ENCODE measurements around the gene ARHGAP9.
A peak's percentile ranks its signal among the peaks of the same experiment; 100 is the strongest.

The ARHGAP9 gene

DNA sequence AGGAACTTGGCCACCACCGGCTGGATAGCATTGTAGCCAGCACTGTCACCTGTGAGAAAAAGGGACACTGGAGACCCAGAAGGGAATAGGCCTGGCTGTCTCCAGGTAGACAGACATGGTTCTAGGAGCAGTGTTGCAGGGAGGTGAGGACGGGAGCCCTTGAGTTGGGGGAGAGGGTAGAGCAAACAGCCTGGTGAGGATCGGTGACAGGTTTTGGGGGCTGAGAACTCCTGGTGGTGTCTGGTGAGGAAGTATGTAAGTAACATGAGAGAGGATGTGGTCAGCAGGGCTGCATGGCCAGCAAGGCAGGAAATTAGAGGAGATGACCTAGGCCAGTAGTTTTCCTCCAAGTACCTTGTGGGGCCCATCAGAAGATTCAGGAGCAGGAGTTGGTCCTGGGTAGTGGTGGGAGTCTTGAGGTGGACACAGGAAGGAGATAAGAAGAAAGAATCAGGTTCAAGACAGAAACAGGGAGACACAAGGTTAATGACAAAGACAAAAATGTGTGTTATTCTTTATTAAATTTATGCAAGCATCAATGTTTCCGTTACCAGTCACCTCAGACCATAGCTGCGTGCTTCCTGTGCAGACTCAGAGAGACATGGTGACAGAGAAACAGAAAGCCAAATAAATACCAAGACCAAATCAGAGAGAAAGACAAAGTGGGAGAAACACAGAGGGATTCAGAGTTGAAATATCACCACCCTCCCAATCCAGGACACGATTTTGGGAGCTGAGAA lies at the start of gene ARHGAP9:
Gene ARHGAP9 (minus strand): TSS at position 491 of the 740 bp plus-strand sequence. CDS start 460 bp downstream, at position 31.
- Mint-ChIP-seq H3K4me1 (ENCODE audit: low read depth) (peaks cover 67% of the 10 kb centered on the region), H3K27me3 (no peaks in the 10 kb centered on the region), H3K36me3 (ENCODE audit: low read depth) (peaks cover 50% of the 10 kb centered on the region), H3K9me3 (no peaks in the 10 kb centered on the region), H3K4me3 (peak within 1 kb of the TSS; percentile 91), H3K27ac (peak within 1 kb of the TSS; percentile 99)
- peak; percentile 68 for DNase-seq

GRCh38 chr12:57528831-57529555 lies 49.3 kb upstream of the ARHGAP9 start:
- H3K36me3 Mint-ChIP-seq (ENCODE audit: low read depth), result peaks cover 95% of the 10 kb centered on the region
- peaks cover 14% of the 10 kb centered on the region for H3K4me1 Mint-ChIP-seq (ENCODE audit: low read depth)
- H3K27ac Mint-ChIP-seq, result peak overlapping the region; percentile 65
- H3K4me3 Mint-ChIP-seq, result no peak overlapping the region
- H3K27me3 Mint-ChIP-seq, result no peaks in the 10 kb centered on the region
- DNase-seq, result no peak
- H3K9me3 Mint-ChIP-seq, result no peaks in the 10 kb centered on the region

DNA sequence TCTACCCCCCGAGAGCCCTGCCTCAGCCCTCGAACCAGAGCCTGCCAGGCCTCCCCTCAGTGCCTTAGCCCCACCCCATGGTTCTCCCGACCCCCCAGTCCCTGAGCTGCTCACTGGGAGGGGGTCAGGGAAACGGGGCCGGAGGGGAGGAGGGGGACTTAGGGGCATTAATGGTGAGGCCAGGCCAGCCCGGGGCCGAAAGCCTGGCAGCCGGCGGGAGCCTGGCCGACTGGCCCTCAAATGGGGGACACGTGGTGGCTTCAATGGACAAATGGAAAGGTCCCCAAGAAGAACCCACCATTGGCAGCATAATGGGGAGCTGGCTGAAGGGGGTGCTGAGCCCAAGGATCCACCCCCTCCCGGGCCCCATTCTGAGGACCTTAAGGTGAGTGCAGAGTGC lies 48.5 kb upstream of the ARHGAP9 start:
- Mint-ChIP-seq H3K36me3 (ENCODE audit: low read depth) (peaks cover 95% of the 10 kb centered on the region), H3K27me3 (no peaks in the 10 kb centered on the region), H3K27ac (peak overlapping the region; percentile 65), H3K9me3 (no peaks in the 10 kb centered on the region), H3K4me1 (ENCODE audit: low read depth) (peaks cover 22% of the 10 kb centered on the region), H3K4me3 (no peak overlapping the region)
- DNase-seq, result no peak

DNA sequence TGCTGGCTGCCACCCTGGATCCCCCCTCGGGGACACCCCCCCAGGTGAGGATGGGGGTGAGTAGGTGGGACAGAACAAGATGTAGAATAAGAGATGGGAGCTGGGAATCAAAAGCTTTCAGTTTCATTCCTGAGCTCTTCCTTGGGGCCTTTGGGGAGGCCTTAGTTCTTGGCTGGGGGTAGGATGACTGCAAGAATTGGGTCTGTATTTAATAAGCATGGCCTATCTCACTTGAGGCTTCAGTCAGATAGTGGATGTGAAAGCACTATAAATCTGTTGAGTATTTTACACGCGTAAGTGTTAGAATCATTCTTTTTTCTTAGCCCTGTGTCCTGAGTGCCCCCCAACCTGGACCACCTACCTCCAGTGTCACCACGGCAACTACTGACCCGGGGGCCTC lies 47.5 kb upstream of the ARHGAP9 start:
- Mint-ChIP-seq H3K9me3 (no peaks in the 10 kb centered on the region), H3K27ac (peak overlapping the region; percentile 72), H3K4me3 (no peak overlapping the region), H3K4me1 (ENCODE audit: low read depth) (peaks cover 25% of the 10 kb centered on the region), H3K36me3 (ENCODE audit: low read depth) (peaks cover 86% of the 10 kb centered on the region), H3K27me3 (no peaks in the 10 kb centered on the region)
- no peak for DNase-seq

DNA sequence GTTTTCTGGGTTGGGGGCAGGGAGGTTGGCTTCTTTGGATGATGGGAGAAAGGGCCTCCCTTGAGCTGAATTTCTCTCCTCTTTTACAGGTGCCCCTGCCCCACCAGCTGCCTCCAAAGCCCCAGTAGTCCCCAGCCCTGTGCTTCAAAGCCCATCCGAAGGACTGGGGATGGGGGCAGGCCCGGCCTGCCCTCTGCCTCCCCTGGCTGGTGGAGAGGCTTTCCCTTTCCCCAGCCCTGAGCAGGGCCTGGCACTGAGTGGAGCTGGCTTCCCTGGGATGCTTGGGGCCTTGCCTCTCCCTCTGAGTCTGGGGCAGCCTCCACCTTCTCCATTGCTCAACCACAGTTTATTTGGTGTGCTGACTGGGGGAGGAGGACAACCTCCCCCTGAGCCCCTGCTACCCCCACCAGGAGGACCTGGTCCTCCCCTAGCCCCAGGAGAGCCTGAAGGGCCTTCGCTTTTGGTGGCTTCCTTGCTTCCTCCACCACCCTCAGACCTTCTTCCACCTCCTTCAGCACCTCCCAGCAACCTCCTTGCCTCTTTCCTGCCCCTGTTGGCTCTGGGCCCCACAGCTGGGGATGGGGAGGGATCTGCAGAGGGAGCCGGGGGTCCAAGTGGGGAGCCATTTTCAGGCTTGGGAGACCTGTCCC lies 46.9 kb upstream of the ARHGAP9 start:
- peaks cover 81% of the 10 kb centered on the region for H3K36me3 Mint-ChIP-seq (ENCODE audit: low read depth)
- no peaks in the 10 kb centered on the region for H3K9me3 Mint-ChIP-seq
- no peaks in the 10 kb centered on the region for H3K27me3 Mint-ChIP-seq
- no peak overlapping the region for H3K4me3 Mint-ChIP-seq
- peaks cover 31% of the 10 kb centered on the region for H3K4me1 Mint-ChIP-seq (ENCODE audit: low read depth)
- H3K27ac Mint-ChIP-seq, result peak overlapping the region; percentile 72
- DNase-seq, result no peak

DNA sequence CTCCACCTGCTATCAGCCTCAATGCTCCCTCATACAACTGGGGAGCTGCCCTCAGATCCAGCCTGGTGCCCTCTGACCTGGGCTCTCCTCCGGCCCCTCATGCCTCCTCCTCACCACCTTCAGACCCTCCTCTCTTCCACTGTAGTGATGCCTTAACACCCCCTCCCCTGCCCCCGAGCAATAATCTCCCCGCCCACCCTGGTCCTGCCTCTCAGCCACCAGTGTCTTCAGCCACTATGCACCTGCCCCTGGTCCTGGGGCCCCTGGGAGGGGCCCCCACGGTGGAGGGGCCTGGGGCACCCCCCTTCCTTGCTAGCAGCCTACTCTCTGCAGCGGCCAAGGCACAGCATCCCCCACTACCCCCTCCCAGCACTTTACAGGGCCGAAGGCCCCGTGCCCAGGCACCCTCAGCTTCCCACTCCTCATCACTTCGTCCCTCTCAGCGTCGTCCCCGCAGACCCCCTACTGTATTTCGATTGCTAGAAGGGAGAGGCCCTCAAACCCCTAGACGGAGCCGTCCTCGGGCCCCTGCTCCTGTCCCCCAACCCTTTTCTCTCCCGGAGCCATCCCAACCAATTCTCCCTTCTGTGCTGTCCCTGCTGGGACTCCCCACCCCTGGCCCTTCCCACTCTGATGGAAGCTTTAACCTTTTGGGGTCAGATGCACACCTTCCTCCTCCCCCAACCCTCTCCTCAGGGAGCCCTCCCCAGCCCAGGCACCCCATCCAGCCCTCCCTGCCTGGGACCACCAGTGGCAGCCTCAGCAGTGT lies 46.1 kb upstream of the ARHGAP9 start:
- Mint-ChIP-seq H3K27me3 (no peaks in the 10 kb centered on the region), H3K4me3 (no peak overlapping the region), H3K27ac (peak overlapping the region; percentile 29), H3K36me3 (ENCODE audit: low read depth) (peaks cover 73% of the 10 kb centered on the region), H3K4me1 (ENCODE audit: low read depth) (peaks cover 39% of the 10 kb centered on the region), H3K9me3 (no peaks in the 10 kb centered on the region)
- DNase-seq, result no peak

GRCh38 chr12:57524814-57525614 lies 45.3 kb upstream of the ARHGAP9 start:
- Mint-ChIP-seq H3K4me1 (ENCODE audit: low read depth) (peaks cover 39% of the 10 kb centered on the region), H3K4me3 (peak overlapping the region; percentile 91), H3K27me3 (no peaks in the 10 kb centered on the region), H3K27ac (peak overlapping the region; percentile 93), H3K36me3 (ENCODE audit: low read depth) (peaks cover 68% of the 10 kb centered on the region), H3K9me3 (no peaks in the 10 kb centered on the region)
- DNase-seq, result no peak

GRCh38 chr12:57523706-57524614 lies 44.3 kb upstream of the ARHGAP9 start:
- H3K4me3 Mint-ChIP-seq, result peak overlapping the region; percentile 91
- H3K27ac Mint-ChIP-seq, result peak overlapping the region; percentile 93
- H3K36me3 Mint-ChIP-seq (ENCODE audit: low read depth), result peaks cover 70% of the 10 kb centered on the region
- H3K9me3 Mint-ChIP-seq, result no peaks in the 10 kb centered on the region
- H3K4me1 Mint-ChIP-seq (ENCODE audit: low read depth), result peaks cover 44% of the 10 kb centered on the region
- no peaks in the 10 kb centered on the region for H3K27me3 Mint-ChIP-seq
- no peak for DNase-seq

- peak overlapping the region; percentile 91 for H3K4me3 Mint-ChIP-seq
- H3K4me1 Mint-ChIP-seq (ENCODE audit: low read depth), result peaks cover 53% of the 10 kb centered on the region
- H3K36me3 Mint-ChIP-seq (ENCODE audit: low read depth), result peaks cover 70% of the 10 kb centered on the region
- no peaks in the 10 kb centered on the region for H3K9me3 Mint-ChIP-seq
- no peak for DNase-seq
- H3K27ac Mint-ChIP-seq, result peak overlapping the region; percentile 93
- H3K27me3 Mint-ChIP-seq, result no peaks in the 10 kb centered on the region
These were observed 43.4 kb upstream of the ARHGAP9 start for GRCh38 chr12:57522887-57523705.

DNA sequence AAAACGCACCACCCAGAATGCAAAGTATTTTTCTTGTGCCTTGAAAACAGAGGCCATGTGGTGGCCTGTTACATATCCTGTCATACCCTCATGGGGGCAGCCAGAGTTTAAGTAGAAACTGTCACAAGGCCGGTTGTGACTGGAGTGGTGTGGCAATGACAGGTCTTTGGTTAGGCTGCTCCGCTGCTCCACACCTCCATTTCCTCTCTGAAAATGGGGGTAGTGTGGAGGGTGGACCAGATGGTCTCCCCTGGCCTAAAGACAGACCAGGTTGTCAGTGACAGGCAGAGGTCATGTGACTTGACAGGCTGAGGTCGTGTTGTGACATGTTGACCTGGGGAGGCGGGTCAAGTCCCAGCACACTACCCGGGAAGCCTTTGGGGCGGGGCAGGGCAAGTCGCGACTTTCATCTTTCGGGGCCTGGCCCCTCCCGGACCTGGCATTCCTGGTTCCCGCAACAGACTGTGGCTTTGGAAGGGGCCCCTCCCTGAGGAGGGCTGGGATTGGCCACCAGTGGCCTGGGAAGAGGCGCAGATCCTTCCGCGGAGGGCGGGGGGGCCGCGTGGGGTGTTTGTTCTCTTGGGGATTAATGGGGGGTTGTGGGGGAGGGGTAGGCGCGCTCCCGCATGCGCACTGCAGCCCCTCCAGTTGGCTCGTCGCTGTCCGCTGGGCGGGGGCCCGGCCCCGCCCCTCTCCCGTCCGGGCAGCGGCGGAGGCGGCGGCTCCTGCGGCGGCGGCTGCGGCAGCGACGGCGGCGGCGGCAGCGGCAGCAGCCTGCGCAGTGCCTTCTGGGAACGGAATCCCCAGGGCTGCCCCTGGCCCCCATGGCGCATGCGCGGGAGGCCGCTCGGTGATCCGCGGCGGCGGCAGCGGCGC lies 42.6 kb upstream of the ARHGAP9 start, which contains the start of gene MBD6:
Gene MBD6 (plus strand): TSS at position 814 of the 876 bp plus-strand sequence. CDS start 1,480 bp downstream, outside the sequence.
- H3K4me3 Mint-ChIP-seq, result peak within 1 kb of the TSS; percentile 94
- DNase-seq, result peak; percentile 93
- peaks cover 71% of the 10 kb centered on the region for H3K36me3 Mint-ChIP-seq (ENCODE audit: low read depth)
- no peaks in the 10 kb centered on the region for H3K27me3 Mint-ChIP-seq
- H3K4me1 Mint-ChIP-seq (ENCODE audit: low read depth), result peaks cover 61% of the 10 kb centered on the region
- H3K27ac Mint-ChIP-seq, result peak within 1 kb of the TSS; percentile 100
- H3K9me3 Mint-ChIP-seq, result no peaks in the 10 kb centered on the region

GRCh38 chr12:57521525-57522010 lies 41.9 kb upstream of the ARHGAP9 start:
- H3K27ac Mint-ChIP-seq, result peak overlapping the region; percentile 100
- H3K36me3 Mint-ChIP-seq (ENCODE audit: low read depth), result peaks cover 71% of the 10 kb centered on the region
- no peaks in the 10 kb centered on the region for H3K27me3 Mint-ChIP-seq
- H3K4me1 Mint-ChIP-seq (ENCODE audit: low read depth), result peaks cover 67% of the 10 kb centered on the region
- DNase-seq, result peak; percentile 61
- H3K9me3 Mint-ChIP-seq, result no peaks in the 10 kb centered on the region
- peak overlapping the region; percentile 94 for H3K4me3 Mint-ChIP-seq

All from activated T-cell treated with anti-CD3 and anti-CD28 coated beads, Interleukin-2, amount 50 U/mL, for 24 hours (primary cell).